Fibroblast of villous mesenchyme (primary cell): ENCODE results near the gene DMGDH. TPM values are rescaled to one million over a fixed set of nuclear protein-coding genes. Genes with fewer than 3 reads are reported as not detected.

ENCODE experiments used
- DNase-seq: peaks from one replicate; pipeline ENCODE4 v3.0.0-alpha.2; 2010; ENCODE audit warnings: low read depth
- H3K4me3 ChIP-seq: 2 replicates; pipeline ENCODE4 v1.5.1; 2011; ENCODE audit warnings: low read depth, mild to moderate bottlenecking, low read length
- total RNA-seq: library from RNA; depleted of rRNA; stranded (reverse); fragments of >200 nt; gene quantifications from 2 replicates; pipeline ENCODE4 v1.2.3, GENCODE V29; 2012
- TF ChIP-seq, protein P1 (sequence below): IDR thresholded peaks from 2 replicates; pipeline ENCODE4 v1.5.1; 2012; ENCODE audit warnings: low read depth, mild to moderate bottlenecking, low read length; ENCODE audit not compliant: insufficient read depth

Gene DMGDH
- total RNA-seq, 1 donor: 6.9 TPM

DNA sequence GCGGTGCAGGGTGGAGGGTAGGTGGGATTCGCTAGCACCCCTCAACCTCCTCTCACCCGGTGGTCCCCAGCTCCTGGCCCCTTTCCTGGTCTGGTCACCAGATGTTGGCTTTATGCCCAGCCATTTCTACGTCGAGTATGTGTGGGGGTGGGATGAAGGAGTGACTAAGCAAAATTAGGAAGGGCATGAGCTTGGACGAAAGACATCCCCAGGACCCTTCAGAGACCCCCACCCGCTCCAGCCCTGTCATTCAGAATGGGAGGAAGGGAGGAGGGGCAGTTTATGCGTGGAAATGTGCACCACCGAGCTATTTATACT lies 835 bp upstream of the DMGDH start:
- TF ChIP-seq, protein P1, sequence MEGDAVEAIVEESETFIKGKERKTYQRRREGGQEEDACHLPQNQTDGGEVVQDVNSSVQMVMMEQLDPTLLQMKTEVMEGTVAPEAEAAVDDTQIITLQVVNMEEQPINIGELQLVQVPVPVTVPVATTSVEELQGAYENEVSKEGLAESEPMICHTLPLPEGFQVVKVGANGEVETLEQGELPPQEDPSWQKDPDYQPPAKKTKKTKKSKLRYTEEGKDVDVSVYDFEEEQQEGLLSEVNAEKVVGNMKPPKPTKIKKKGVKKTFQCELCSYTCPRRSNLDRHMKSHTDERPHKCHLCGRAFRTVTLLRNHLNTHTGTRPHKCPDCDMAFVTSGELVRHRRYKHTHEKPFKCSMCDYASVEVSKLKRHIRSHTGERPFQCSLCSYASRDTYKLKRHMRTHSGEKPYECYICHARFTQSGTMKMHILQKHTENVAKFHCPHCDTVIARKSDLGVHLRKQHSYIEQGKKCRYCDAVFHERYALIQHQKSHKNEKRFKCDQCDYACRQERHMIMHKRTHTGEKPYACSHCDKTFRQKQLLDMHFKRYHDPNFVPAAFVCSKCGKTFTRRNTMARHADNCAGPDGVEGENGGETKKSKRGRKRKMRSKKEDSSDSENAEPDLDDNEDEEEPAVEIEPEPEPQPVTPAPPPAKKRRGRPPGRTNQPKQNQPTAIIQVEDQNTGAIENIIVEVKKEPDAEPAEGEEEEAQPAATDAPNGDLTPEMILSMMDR: no peak
- H3K4me3 ChIP-seq: peak overlapping the region; percentile 45
- DNase-seq: peak; percentile 60

DNA sequence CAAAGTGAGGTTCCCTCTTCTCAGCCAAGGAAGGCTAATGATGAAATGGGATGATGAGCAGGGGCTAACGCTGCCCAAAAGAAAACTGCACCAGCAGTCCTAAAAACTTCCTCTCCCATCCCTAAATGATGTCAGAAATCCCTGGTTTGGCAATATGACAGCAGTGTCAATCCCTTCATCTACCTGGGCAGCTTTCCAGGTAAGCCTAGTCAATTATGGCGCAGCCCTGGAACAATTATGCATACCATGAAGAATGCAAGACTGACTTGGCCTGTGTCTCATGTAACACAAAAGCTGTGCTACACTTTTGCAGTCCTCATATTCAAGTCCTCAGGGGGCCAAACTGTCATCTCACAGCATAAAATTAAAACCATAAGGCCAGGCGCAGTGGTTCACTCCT lies 7.0 kb downstream of the DMGDH start:
- DNase-seq: no peak
- TF ChIP-seq, protein P1: no peak
- no peak overlapping the region for H3K4me3 ChIP-seq

DNA sequence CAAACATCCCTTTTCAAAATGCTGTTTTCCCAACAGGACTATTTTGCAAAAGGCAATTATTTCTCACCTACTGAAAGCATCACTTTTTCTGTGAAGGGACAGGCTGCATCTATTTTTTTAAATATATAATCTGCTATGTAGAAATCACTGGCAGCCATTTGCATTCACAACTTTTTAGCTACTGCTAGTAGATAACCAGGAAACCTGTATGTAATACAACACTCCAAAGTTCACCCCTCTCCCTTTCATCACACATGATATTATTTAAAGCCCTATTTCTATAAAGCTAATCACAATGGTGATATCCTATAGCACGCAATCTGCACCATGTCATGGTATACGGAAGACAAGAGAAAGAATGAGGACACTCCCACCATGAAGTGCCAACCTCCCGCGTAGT lies 9.8 kb downstream of the DMGDH start:
- TF ChIP-seq, protein P1: no peak

DNA sequence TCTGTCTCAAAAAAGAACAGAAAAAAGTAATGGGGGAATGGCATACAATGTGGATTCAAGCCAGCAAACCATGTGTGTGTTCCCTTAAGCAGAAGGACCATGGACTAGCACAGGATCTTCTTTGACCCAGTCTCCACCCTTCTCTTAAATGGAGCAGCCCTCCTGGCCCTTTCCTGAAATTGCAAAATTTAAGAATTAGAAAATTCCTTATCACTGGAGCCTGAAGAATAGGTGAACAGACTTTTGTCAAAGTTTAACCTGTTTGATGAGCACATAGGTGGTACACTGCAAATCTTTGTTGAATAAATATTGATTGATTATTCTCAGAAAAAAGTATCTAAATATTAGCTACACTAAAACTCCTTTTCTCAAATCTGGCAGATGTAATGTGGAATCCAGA lies 12.6 kb downstream of the DMGDH start:
- TF ChIP-seq, protein P1: no peak
- no peak for DNase-seq
- no peak overlapping the region for H3K4me3 ChIP-seq

More for the DNA sequence above, 9.8 kb downstream of the DMGDH start:
- no peak for DNase-seq
- no peak overlapping the region for H3K4me3 ChIP-seq

DNA sequence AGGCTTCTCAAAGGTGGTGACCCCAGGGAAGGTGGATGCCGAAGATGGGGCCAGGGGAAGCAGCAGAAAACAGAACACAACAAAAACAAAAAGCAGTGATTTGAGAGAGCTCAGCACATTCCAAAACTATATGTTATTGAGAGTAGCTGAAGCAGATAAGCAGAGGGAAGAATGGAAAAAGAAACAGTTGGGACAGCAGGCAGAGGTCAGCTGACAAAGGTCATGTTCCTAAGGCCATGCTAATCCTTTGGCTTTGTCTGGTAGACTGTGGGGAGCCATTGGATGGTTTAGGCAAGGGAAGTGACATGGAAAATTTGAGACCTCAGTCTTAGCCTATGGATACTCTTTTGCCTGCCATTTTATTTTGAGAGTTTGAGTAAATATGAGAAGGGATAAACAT lies 14.5 kb downstream of the DMGDH start:
- H3K4me3 ChIP-seq: no peak overlapping the region
- TF ChIP-seq, protein P1: no peak
- no peak for DNase-seq

DNA sequence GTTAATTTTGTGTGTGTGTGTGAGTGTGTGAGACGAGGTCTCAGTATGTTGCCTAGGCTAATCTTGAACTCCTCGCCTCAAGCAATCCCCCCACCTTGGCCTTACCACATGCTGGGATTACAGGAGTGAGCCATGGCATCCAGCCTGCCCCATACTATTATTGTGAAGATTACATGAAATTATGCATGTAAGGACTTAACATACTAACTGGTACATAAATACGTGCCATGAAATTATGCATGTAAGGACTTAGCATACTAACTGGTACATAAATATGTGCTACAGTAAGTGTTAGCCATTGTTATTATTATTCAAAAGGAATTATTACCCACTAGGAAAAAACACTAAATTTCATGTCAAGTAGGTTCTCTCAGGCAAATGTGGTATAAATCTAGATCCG lies 16.2 kb downstream of the DMGDH start:
- no peak overlapping the region for H3K4me3 ChIP-seq
- no peak for DNase-seq
- TF ChIP-seq, protein P1: no peak

DNA sequence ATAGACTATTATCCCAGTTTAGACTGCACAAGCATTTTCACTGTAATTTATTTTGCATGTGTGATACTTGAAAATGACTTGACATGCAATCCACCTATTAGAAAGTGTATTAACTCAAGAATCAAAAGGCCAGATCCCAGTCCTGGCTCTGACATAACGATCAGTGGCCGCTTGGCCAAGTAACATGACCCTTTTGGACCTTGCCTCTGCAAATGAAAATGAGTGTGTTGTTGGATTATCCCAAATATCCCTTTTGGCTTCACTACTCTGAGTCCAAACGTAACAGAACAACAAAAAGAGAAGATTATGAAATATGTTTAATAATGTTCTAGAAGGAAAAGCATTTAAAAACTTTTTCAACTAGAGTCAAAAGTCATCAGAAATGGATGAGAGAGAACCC lies 19.0 kb downstream of the DMGDH start:
- no peak for DNase-seq
- TF ChIP-seq, protein P1: no peak
- no peak overlapping the region for H3K4me3 ChIP-seq
